Fibroblast of lung (primary cell): Measurements from ENCODE around the gene NRCAM.

Source experiments
- CTCF ChIP-seq, 2 donors: IDR thresholded peaks in 1 of 2; conservative IDR thresholded peaks in 1 of 2; 1 replicate in 1 of 2; 2 replicates in 1 of 2; pipeline ENCODE4 v1.5.1; 2011 to 2012; ENCODE audit warnings: low read length in 2 of 2, control low read depth in 1 of 2, inconsistent platforms in 1 of 2, low read depth in 1 of 2, mild to moderate bottlenecking in 1 of 2
- EZH2 ChIP-seq: IDR thresholded peaks from 2 replicates; pipeline ENCODE4 v1.5.1; 2012; ENCODE audit warnings: low read length, control low read depth, mild to moderate bottlenecking; ENCODE audit errors: missing control alignments

- TF ChIP-seq EZH2 (no peak), CTCF (conservative IDR thresholded peaks at IDR 0.05 in 1 of 2, IDR thresholded peaks at IDR 0.05 in 1 of 2; ENCODE audit: low read depth in 1 of 2, low read length in 2 of 2) (no peak)
Measured at GRCh38 chr7:108311446-108312168, 144.6 kb downstream of the NRCAM start.
